DOHH2 (cell line): ENCODE measurements around the gene DBN1.

Experiments used
- CTCF ChIP-seq: fragments of 200-600 bp; sonication (generic); IDR thresholded peaks from one replicate; pipeline ENCODE4 v1.5.1; 2014; ENCODE audit warnings: antibody characterized with exemption, mild to moderate bottlenecking, low read depth, low read length; ENCODE audit not compliant: poor library complexity, severe bottlenecking
- EZH2phosphoT487 ChIP-seq: fragments of 200-600 bp; sonication (generic); IDR thresholded peaks from 2 replicates; pipeline ENCODE4 v1.6.1; 2017; ENCODE audit warnings: borderline replicate concordance, mild to moderate bottlenecking, antibody characterized with exemption, low read length, moderate library complexity, mixed read lengths

DNA sequence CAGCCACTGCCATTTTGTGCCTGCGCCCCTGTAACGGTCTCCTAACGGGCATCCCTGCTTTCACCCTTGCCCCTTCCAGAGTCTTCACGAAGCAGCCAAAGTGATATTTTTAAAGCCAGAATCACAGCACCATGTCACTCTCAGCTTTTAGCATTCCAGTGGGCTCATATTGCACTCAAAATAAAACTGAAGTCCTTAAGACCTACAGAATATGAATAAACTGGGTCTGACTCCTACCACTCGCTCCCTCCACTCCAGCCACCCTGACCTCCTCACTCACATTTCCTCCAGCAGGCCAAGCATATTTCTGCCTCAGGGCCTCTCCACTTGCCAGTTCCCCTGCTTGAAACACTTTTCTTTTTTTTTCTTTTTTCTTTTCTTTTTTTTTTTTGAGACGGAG, 26.4 kb upstream of the DBN1 start:
- TF ChIP-seq CTCF (no peak), EZH2phosphoT487 (no peak)
